Karpas-422 (cell line): Measurements from ENCODE around the gene DENND5B. TPM values are rescaled to one million over a fixed set of nuclear protein-coding genes. Genes with fewer than 3 reads are reported as not detected.

ENCODE experiments used
- DNase-seq: peaks from one replicate; pipeline ENCODE4 v3.0.0-alpha.2; 2015
- H2AFZ ChIP-seq: fragments of 200-600 bp; sonication (generic); 2 replicates; pipeline ENCODE4 v1.6.1; 2014; ENCODE audit warnings: antibody characterized with exemption, low read length, mixed read lengths
- H3K27ac ChIP-seq: fragments of 200-600 bp; sonication (generic); 2 replicates; pipeline ENCODE4 v1.5.1; 2014; ENCODE audit warnings: mild to moderate bottlenecking, low read length, moderate library complexity
- H3K27me3 ChIP-seq: fragments of 200-600 bp; sonication (generic); 2 replicates; pipeline ENCODE4 v1.6.1; 2014; ENCODE audit warnings: low read length, mixed read lengths
- H3K36me3 ChIP-seq: fragments of 200-600 bp; sonication (generic); 2 replicates; pipeline ENCODE4 v1.6.1; 2014; ENCODE audit warnings: low read length, mixed read lengths; ENCODE audit not compliant: insufficient read depth
- H3K4me1 ChIP-seq: fragments of 200-600 bp; sonication (generic); 2 replicates; pipeline ENCODE4 v1.6.1; 2014; ENCODE audit warnings: mild to moderate bottlenecking, low read length, mixed read lengths
- H3K4me2 ChIP-seq: fragments of 200-600 bp; sonication (generic); 2 replicates; pipeline ENCODE4 v1.6.1; 2014; ENCODE audit warnings: low read length, low read depth, mild to moderate bottlenecking; ENCODE audit not compliant: poor library complexity, severe bottlenecking
- H3K4me3 ChIP-seq: fragments of 200-600 bp; sonication (generic); 2 replicates; pipeline ENCODE4 v1.5.1; 2014; ENCODE audit warnings: mild to moderate bottlenecking, antibody characterized with exemption, low read length, mixed read lengths
- H3K79me2 ChIP-seq: fragments of 200-600 bp; sonication (generic); 2 replicates; pipeline ENCODE4 v1.6.1; 2014; ENCODE audit warnings: mild to moderate bottlenecking, low read length, mixed read lengths
- H3K9ac ChIP-seq: fragments of 200-600 bp; sonication (generic); 2 replicates; pipeline ENCODE4 v1.6.0; 2014; ENCODE audit warnings: low read length
- H3K9me2 ChIP-seq: fragments of 200-600 bp; sonication (generic), shearing (Covaris generic); replicated peaks from 2 replicates; pipeline ENCODE4 v1.6.0; 2014; ENCODE audit warnings: mild to moderate bottlenecking, low read length, moderate library complexity; ENCODE audit not compliant: insufficient read depth
- H3K9me3 ChIP-seq: fragments of 300-700, 200-600 bp; sonication (generic); 2 replicates; pipeline ENCODE4 v1.6.1; 2014; ENCODE audit warnings: low read length, mixed read lengths
- H4K20me1 ChIP-seq: fragments of 200-600 bp; sonication (generic); 2 replicates; pipeline ENCODE4 v1.6.1; 2014; ENCODE audit warnings: mild to moderate bottlenecking, antibody characterized with exemption, low read length, low read depth; ENCODE audit not compliant: insufficient read depth
- total RNA-seq: library from RNA; depleted of rRNA; stranded (reverse); fragments of >200 nt; shearing (Covaris generic); gene quantifications from 2 replicates; pipeline ENCODE4 v1.2.3, GENCODE V29; 2014; ENCODE audit warnings: low replicate concordance

The DENND5B gene
- total RNA-seq, 1 experiment from 2014 or later = 5.5 TPM

DNA sequence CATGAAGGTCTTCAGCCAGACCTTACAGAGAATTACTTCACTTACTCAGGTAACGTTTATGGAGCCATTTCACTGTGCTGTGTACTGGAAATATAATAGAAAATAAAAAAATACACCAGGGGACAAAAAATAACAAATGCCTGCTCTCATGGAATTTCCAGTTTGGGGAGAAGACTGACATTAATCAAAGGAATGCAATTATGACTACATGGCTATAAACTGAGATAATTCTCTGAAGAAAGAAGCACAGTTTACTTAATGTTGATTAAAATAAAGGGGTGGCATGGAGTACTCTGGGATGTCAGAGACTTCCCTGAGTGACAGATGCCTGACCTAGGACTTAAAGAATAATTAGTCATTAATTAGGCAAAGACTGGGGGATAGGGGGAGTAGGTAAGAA lies 59.0 kb downstream of the DENND5B start:
- peaks cover 11% of the 10 kb centered on the region; the same call in 1 of the 2 replicates for H4K20me1 ChIP-seq
- H3K4me3 ChIP-seq = no peak overlapping the region
- no peaks in the 10 kb centered on the region for H3K9me3 ChIP-seq
- H3K9ac ChIP-seq = no peak overlapping the region
- no peak overlapping the region for H3K4me2 ChIP-seq
- H3K27me3 ChIP-seq = no peaks in the 10 kb centered on the region
- no peaks in the 10 kb centered on the region for H3K9me2 ChIP-seq
- no peak overlapping the region for H2AFZ ChIP-seq
- H3K4me1 ChIP-seq = peaks cover 6% of the 10 kb centered on the region
- DNase-seq = no peak
- H3K36me3 ChIP-seq = no peaks in the 10 kb centered on the region
- H3K79me2 ChIP-seq = no peaks in the 10 kb centered on the region
- no peak overlapping the region for H3K27ac ChIP-seq

DNA sequence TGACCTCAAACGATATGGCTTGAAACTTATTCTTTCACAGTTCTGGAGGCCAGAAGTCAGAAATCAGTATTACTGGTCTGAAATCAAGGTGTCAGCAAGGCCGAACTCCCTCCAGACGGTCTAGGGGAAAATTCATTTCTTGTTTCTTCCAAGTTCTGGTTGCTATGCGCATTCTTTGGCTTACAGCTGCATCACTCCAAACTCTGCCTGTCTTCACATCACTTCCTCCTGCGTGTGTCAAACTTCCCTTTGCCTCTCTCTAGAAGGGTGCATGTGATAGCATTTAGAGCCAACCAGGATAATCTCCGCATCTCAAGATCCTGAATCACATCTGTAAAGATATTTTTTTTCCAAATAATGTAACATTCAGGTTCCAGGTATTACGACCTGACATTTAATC lies 62.8 kb downstream of the DENND5B start:
- Histone ChIP-seq H3K4me1 (peaks cover 35% of the 10 kb centered on the region), H3K4me3 (no peak overlapping the region), H3K79me2 (no peaks in the 10 kb centered on the region), H3K36me3 (no peaks in the 10 kb centered on the region), H2AFZ (no peak overlapping the region), H3K9me3 (no peaks in the 10 kb centered on the region), H3K27ac (no peak overlapping the region), H4K20me1 (0 out of 2 replicates have a peak, but pooled peaks cover 6% of the 10 kb centered on the region), H3K9ac (no peak overlapping the region), H3K4me2 (no peak overlapping the region), H3K9me2 (no peaks in the 10 kb centered on the region), H3K27me3 (no peaks in the 10 kb centered on the region)
- no peak for DNase-seq

GRCh38 chr12:31527083-31527482 lies 63.9 kb downstream of the DENND5B start:
- Histone ChIP-seq H3K36me3 (no peaks in the 10 kb centered on the region), H2AFZ (no peak overlapping the region), H4K20me1 (no peaks in the 10 kb centered on the region), H3K4me1 (peaks cover 35% of the 10 kb centered on the region), H3K9me2 (no peaks in the 10 kb centered on the region), H3K9ac (no peak overlapping the region), H3K27ac (no peak overlapping the region), H3K79me2 (no peaks in the 10 kb centered on the region), H3K9me3 (no peaks in the 10 kb centered on the region), H3K4me3 (no peak overlapping the region), H3K27me3 (no peaks in the 10 kb centered on the region), H3K4me2 (no peak overlapping the region)
- no peak for DNase-seq

GRCh38 chr12:31526158-31526546 lies 64.8 kb downstream of the DENND5B start:
- no peak overlapping the region for H2AFZ ChIP-seq
- peaks cover 35% of the 10 kb centered on the region for H3K4me1 ChIP-seq
- H3K27ac ChIP-seq = peak overlapping the region; percentile 47; the same call in 1 of the 2 replicates
- no peaks in the 10 kb centered on the region for H3K36me3 ChIP-seq
- no peaks in the 10 kb centered on the region for H4K20me1 ChIP-seq
- 0 out of 2 replicates have a peak overlapping the region, but pooled peaks have one; percentile 9 for H3K4me3 ChIP-seq
- H3K27me3 ChIP-seq = no peaks in the 10 kb centered on the region
- H3K9ac ChIP-seq = no peak overlapping the region
- no peak for DNase-seq
- H3K79me2 ChIP-seq = no peaks in the 10 kb centered on the region
- H3K4me2 ChIP-seq = peak overlapping the region; percentile 59
- no peaks in the 10 kb centered on the region for H3K9me2 ChIP-seq
- no peaks in the 10 kb centered on the region for H3K9me3 ChIP-seq

GRCh38 chr12:31525496-31526157 lies 65.3 kb downstream of the DENND5B start:
- peak overlapping the region; percentile 47 for H3K27ac ChIP-seq
- H2AFZ ChIP-seq = no peak overlapping the region
- no peaks in the 10 kb centered on the region for H4K20me1 ChIP-seq
- peak overlapping the region; percentile 40 for H3K4me3 ChIP-seq
- H3K4me1 ChIP-seq = peaks cover 33% of the 10 kb centered on the region
- peak overlapping the region; percentile 59 for H3K4me2 ChIP-seq
- no peaks in the 10 kb centered on the region for H3K79me2 ChIP-seq
- no peaks in the 10 kb centered on the region for H3K9me3 ChIP-seq
- DNase-seq = peak; percentile 63
- H3K9me2 ChIP-seq = no peaks in the 10 kb centered on the region
- H3K9ac ChIP-seq = peak overlapping the region; percentile 10; the same call in 1 of the 2 replicates
- no peaks in the 10 kb centered on the region for H3K27me3 ChIP-seq
- no peaks in the 10 kb centered on the region for H3K36me3 ChIP-seq

DNA sequence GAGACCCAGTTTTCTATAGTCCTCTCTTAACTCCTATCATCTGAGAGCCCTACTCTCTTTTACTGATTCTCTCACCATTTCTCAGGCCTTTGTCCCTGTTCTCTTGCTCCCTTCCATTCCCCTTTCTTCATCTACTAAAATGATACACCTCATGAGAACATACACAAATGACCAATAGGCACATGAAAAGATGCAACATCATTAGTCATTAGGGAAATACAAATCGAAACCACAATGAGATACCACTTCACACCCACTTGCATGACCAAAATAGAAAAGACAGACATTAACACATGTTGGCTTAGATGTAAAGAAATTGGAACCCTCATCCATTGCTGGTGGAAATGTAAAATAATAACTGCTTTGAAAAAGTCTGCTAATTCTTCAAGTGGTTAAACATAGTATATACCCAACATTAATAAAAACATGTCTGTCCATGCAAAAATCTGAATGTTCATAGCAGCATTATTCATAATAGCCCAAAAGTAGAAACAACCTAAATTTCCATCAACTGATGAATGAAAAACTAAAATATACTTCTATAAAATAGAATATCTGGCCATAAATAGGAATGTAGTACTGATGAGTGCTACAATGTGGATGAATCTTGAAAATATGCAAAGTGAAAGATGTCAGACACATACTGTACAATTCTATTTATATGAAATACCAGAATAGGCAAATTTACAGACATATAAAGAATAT lies 66.0 kb downstream of the DENND5B start:
- H3K9me2 ChIP-seq = no peaks in the 10 kb centered on the region
- no peaks in the 10 kb centered on the region for H3K36me3 ChIP-seq
- peak overlapping the region; percentile 59 for H3K4me2 ChIP-seq
- H3K9me3 ChIP-seq = no peaks in the 10 kb centered on the region
- peak overlapping the region; percentile 47 for H3K27ac ChIP-seq
- H3K79me2 ChIP-seq = no peaks in the 10 kb centered on the region
- H3K27me3 ChIP-seq = no peaks in the 10 kb centered on the region
- DNase-seq = peak; percentile 66
- no peak overlapping the region for H2AFZ ChIP-seq
- H3K4me1 ChIP-seq = peaks cover 34% of the 10 kb centered on the region
- H4K20me1 ChIP-seq = no peaks in the 10 kb centered on the region
- H3K9ac ChIP-seq = no peak overlapping the region; the same call in 1 of the 2 replicates
- peak overlapping the region; percentile 40 for H3K4me3 ChIP-seq

GRCh38 chr12:31523306-31523705 lies 67.6 kb downstream of the DENND5B start:
- peaks cover 50% of the 10 kb centered on the region for H3K4me1 ChIP-seq
- no peak overlapping the region for H3K4me3 ChIP-seq
- H3K9ac ChIP-seq = no peak overlapping the region
- H2AFZ ChIP-seq = no peak overlapping the region
- no peaks in the 10 kb centered on the region for H3K79me2 ChIP-seq
- H3K9me2 ChIP-seq = no peaks in the 10 kb centered on the region
- no peak overlapping the region for H3K27ac ChIP-seq
- H3K4me2 ChIP-seq = no peak overlapping the region
- no peaks in the 10 kb centered on the region for H3K9me3 ChIP-seq
- no peaks in the 10 kb centered on the region for H3K36me3 ChIP-seq
- no peaks in the 10 kb centered on the region for H4K20me1 ChIP-seq
- DNase-seq = no peak
- H3K27me3 ChIP-seq = no peaks in the 10 kb centered on the region

- Histone ChIP-seq H3K4me2 (no peak overlapping the region), H3K4me1 (peaks cover 57% of the 10 kb centered on the region), H3K4me3 (no peak overlapping the region), H4K20me1 (no peaks in the 10 kb centered on the region; the same call in 1 of the 2 replicates), H3K9ac (no peak overlapping the region), H3K9me3 (no peaks in the 10 kb centered on the region), H3K79me2 (no peaks in the 10 kb centered on the region), H3K36me3 (no peaks in the 10 kb centered on the region), H3K27ac (no peak overlapping the region), H3K27me3 (no peaks in the 10 kb centered on the region), H3K9me2 (no peaks in the 10 kb centered on the region), H2AFZ (no peak overlapping the region)
- DNase-seq = no peak
Measured at GRCh38 chr12:31522607-31523006, 68.3 kb downstream of the DENND5B start.
